Activated CD4-positive, alpha-beta T cell treated with anti-CD3 and anti-CD28 coated beads, Interleukin-2, amount 10 ng/mL, durations not matched to agents 7 days and 5 days (primary cell): Measurements from ENCODE around the gene ZNF608. TPM values are rescaled to one million over a fixed set of nuclear protein-coding genes. Genes with fewer than 3 reads are reported as not detected.

Experiments used
- CTCF ChIA-PET: fragments of 350-600 bp; sonication (Branson Sonifier 250); formaldehyde crosslinking; loops from one replicate; lab custom pipeline; 2021; ENCODE audit warnings: antibody characterized with exemption; lab: Charles Lee
- POLR2A ChIA-PET: fragments of 350-600 bp; sonication (Branson Sonifier 250); formaldehyde crosslinking; loops from one replicate; lab custom pipeline; 2021; ENCODE audit warnings: antibody characterized with exemption; lab: Charles Lee
- DNase-seq: peaks from one replicate; pipeline ENCODE4 v3.0.0-alpha.2; 2020
- H3K27ac Mint-ChIP-seq: one replicate; pipeline ENCODE4 v1.8.0; 2021; ENCODE audit warnings: mild to moderate bottlenecking, moderate library complexity, mixed read lengths
- H3K27me3 Mint-ChIP-seq: one replicate; pipeline ENCODE4 v1.8.0; 2021; ENCODE audit warnings: mixed read lengths
- H3K36me3 Mint-ChIP-seq: one replicate; pipeline ENCODE4 v1.8.0; 2021; ENCODE audit warnings: low read depth, mixed read lengths
- H3K4me1 Mint-ChIP-seq: one replicate; pipeline ENCODE4 v1.8.0; 2021; ENCODE audit warnings: mixed read lengths
- H3K4me3 Mint-ChIP-seq: one replicate; pipeline ENCODE4 v1.8.0; 2021; ENCODE audit warnings: mild to moderate bottlenecking, moderate library complexity, mixed read lengths
- H3K9me3 Mint-ChIP-seq: one replicate; pipeline ENCODE4 v1.8.0; 2021; ENCODE audit warnings: mixed read lengths
- total RNA-seq, 2 experiments: library from RNA; stranded (reverse); gene quantifications; one replicate each; pipeline ENCODE4 v1.2.3, GENCODE V29; 2021

Gene ZNF608
- total RNA-seq, 2 experiments from 2014 or later, result not detected

DNA sequence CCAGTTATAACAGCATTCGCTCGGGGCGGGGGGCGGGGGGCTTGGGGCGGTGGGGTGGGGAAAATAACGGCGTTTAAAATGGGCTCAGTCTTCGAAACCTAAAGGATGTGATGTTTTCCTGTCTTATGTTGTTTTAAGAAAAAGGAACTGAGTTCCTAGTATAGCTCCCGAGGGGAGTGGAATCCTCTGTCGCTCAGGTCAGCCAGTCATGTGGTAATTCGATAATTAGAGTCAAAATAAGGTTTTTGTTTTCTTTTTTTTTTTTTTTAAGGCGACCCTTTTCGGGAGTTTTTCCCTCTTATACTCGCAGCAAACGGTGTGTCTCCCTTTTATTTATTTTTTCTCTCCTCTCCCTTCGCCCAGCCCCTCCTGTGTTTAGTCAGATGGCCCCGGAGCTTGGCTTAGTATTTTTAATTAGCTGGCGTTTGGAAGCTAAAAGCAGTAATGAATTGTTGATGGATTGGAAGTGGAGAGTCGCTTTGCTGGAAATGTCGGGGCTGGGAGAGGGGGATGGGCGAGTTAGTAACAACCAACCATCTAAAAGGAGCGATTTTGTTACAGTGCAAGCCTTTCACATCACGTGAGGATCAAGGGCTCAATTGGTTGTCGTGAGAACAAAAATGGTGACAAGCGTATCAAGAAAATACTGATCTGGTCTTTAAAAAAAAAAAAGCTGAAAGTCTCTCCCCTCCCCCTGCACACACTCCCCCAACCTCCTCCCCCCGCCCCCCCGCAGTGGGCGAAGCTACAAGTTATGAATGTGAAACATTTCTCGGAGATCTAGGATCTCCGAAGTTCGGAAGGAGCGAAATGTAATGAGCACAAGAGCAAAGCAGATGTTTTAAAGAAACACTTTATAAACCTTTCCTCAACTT is 714 bp upstream of the ZNF608 start:
- Mint-ChIP-seq H3K4me3 (no peak overlapping the region), H3K9me3 (no peaks in the 10 kb centered on the region), H3K27me3 (peaks cover 20% of the 10 kb centered on the region), H3K4me1 (peaks cover 20% of the 10 kb centered on the region), H3K27ac (no peak overlapping the region), H3K36me3 (no peaks in the 10 kb centered on the region)
- DNase-seq, result no peak
- POLR2A ChIA-PET, result interaction anchor here (0.6 kb wide), 1 partner anchor 14 kb away, joined by 4 read pairs; no protein-coding TSS in a partner anchor
- CTCF ChIA-PET, result no interaction called here

GRCh38 chr5:124745007-124745927 is 1.2 kb downstream of the ZNF608 start:
- Mint-ChIP-seq H3K36me3 (no peaks in the 10 kb centered on the region), H3K27ac (no peak overlapping the region), H3K4me1 (peaks cover 20% of the 10 kb centered on the region), H3K27me3 (peaks cover 18% of the 10 kb centered on the region), H3K4me3 (no peak overlapping the region), H3K9me3 (no peaks in the 10 kb centered on the region)
- DNase-seq, result no peak
- ChIA-PET CTCF (no interaction called here), POLR2A (no interaction called here)

GRCh38 chr5:124744170-124744971 is 2.1 kb downstream of the ZNF608 start:
- POLR2A ChIA-PET, result no interaction called here
- Mint-ChIP-seq H3K9me3 (no peaks in the 10 kb centered on the region), H3K36me3 (no peaks in the 10 kb centered on the region), H3K4me1 (peaks cover 20% of the 10 kb centered on the region), H3K27me3 (peaks cover 12% of the 10 kb centered on the region), H3K4me3 (no peak overlapping the region), H3K27ac (no peak overlapping the region)
- CTCF ChIA-PET, result no interaction called here
- no peak for DNase-seq

DNA sequence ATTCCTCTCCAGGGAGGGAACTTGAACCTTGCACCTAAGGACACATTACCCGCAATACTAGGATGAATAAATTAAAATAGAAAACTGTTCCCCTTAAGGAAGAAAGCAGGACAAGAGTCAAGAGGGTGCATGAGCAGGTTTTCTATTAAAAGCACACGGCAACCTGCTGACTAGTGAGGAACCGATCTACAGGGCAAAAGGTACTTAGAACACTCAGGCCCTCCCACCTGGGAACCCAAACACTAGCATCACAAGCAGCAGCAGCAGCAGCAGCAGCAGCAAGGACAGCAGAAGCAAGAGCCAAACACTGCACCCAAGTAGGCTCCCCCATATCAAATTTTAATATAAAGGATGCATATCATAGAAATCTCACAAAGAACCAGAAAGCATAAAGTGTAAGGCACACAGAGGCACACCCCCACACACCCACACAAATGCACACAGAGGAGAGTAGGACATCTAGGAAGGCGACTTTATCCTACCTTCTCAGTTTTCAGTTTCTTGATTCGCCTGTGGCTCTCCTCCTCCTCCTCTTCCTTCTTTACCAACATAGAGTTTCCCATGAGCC is 2.8 kb downstream of the ZNF608 start:
- POLR2A ChIA-PET, result interaction anchor here (0.6 kb wide), 1 partner anchor 816 kb away, joined by 3 read pairs; no protein-coding TSS in a partner anchor
- no peaks in the 10 kb centered on the region for H3K36me3 Mint-ChIP-seq
- DNase-seq, result no peak
- no peaks in the 10 kb centered on the region for H3K9me3 Mint-ChIP-seq
- CTCF ChIA-PET, result no interaction called here
- H3K4me1 Mint-ChIP-seq, result peaks cover 16% of the 10 kb centered on the region
- H3K27me3 Mint-ChIP-seq, result peaks cover 10% of the 10 kb centered on the region
- no peak overlapping the region for H3K27ac Mint-ChIP-seq
- H3K4me3 Mint-ChIP-seq, result no peak overlapping the region

- Mint-ChIP-seq H3K36me3 (no peaks in the 10 kb centered on the region), H3K27me3 (peaks cover 13% of the 10 kb centered on the region), H3K9me3 (no peaks in the 10 kb centered on the region), H3K4me1 (peaks cover 11% of the 10 kb centered on the region), H3K4me3 (no peak overlapping the region), H3K27ac (no peak overlapping the region)
- CTCF ChIA-PET, result no interaction called here
- no peak for DNase-seq
- POLR2A ChIA-PET, result interaction anchor here (0.6 kb wide), 2 partner anchors 159 to 815 kb away, joined by 3 read pairs; no protein-coding TSS in a partner anchor
Measured at GRCh38 chr5:124742983-124743601, 3.3 kb downstream of the ZNF608 start.

- H3K36me3 Mint-ChIP-seq, result no peaks in the 10 kb centered on the region
- POLR2A ChIA-PET, result interaction anchor here (0.6 kb wide), 1 partner anchor 159 kb away, joined by 3 read pairs; no protein-coding TSS in a partner anchor
Measured at GRCh38 chr5:124742521-124742920, 3.9 kb downstream of the ZNF608 start.

DNA sequence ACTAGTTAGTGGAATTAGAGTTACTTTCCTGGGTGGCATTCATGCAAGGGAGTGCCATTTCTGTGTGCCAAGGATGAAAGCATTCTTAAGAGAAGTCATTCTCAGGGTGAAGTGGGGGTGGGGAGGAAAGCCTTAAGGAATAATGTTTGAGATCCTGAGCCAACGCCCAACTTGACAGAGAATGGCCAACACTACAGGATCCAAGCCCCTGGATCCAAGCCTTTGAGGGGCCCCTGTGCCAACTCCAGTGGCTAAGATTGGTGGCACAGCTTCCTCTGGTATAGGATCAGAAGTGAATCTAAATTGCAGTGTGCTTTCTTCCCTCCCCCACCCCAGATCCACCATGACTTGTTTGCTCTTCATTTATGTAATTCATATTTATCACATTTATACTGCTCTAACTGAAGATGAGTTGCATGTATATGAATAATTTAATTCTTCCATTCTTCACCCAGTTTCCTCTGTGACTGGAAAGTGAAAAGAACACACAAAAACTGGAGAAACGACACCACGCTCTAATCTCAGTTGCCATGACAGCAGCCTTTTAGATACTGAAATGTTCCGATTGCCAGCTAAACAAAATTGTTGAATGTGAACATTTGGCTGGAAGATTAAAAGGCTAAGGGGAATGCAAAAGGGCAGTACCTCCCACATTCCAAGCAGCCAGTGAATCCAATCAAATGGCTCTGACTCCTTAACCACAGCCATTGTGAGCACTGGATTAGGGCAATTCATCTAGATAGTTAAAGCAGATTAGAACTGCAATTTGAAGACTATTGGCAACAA is 4.5 kb downstream of the ZNF608 start:
- no peak for DNase-seq
- H3K27ac Mint-ChIP-seq, result no peak overlapping the region
- no peaks in the 10 kb centered on the region for H3K9me3 Mint-ChIP-seq
- H3K36me3 Mint-ChIP-seq, result no peaks in the 10 kb centered on the region
- ChIA-PET POLR2A (no interaction called here), CTCF (no interaction called here)
- peaks cover 3% of the 10 kb centered on the region for H3K4me1 Mint-ChIP-seq
- peaks cover 15% of the 10 kb centered on the region for H3K27me3 Mint-ChIP-seq
- H3K4me3 Mint-ChIP-seq, result no peak overlapping the region

More at GRCh38 chr5:124742521-124742920, 3.9 kb downstream of the ZNF608 start:
- peaks cover 7% of the 10 kb centered on the region for H3K4me1 Mint-ChIP-seq
- peaks cover 15% of the 10 kb centered on the region for H3K27me3 Mint-ChIP-seq
- CTCF ChIA-PET, result no interaction called here
- no peak for DNase-seq
- no peak overlapping the region for H3K27ac Mint-ChIP-seq
- no peak overlapping the region for H3K4me3 Mint-ChIP-seq
- H3K9me3 Mint-ChIP-seq, result no peaks in the 10 kb centered on the region

DNA sequence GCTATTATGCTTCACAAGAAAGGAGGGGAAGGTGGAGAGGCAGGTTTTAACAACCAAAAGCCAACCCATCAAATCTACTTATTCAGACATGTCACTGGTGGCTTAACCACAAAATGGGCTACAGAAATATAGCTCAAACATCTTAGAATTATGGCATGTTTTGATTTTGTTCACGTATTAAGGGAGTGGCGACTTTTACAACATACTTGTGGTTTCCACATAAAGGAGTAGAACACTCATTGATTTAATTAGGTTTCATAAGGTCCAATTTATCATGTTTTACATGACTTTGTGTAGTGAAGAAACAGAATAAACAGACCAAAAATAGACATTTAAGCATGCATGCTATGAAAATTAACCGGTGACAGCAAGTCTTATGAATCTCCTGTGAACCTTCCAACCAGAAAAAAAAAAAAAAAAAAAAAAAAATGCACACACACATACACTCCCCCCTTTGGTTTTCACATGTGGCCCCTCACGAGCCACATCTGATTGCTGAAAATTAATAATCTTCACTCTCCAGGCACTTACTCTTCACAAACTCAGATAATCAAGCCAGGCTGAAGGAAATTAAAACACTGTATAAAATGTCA is 5.4 kb downstream of the ZNF608 start:
- POLR2A ChIA-PET, result no interaction called here
- Mint-ChIP-seq H3K27ac (no peak overlapping the region), H3K9me3 (no peaks in the 10 kb centered on the region), H3K27me3 (peaks cover 22% of the 10 kb centered on the region), H3K36me3 (no peaks in the 10 kb centered on the region), H3K4me1 (no peaks in the 10 kb centered on the region), H3K4me3 (no peak overlapping the region)
- DNase-seq, result no peak
- CTCF ChIA-PET, result no interaction called here

DNA sequence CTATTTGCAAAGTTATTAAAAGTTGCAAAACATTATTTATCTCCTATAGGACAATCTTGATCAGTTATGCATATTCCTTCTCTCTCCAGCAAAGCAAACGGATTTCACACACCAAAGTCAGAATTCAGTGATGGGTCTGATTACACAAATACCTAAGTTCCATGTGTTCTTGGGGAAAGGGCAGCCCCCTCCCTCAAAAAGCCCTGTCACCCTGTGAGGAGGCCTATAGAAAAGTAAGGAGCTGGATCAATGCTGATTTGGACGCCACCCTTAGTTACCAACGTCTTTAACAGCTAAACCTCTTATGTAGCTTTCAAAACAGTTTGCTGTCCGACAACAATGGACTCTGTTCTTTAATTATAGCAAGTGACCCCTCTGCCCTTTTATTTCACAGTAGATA is 6.4 kb downstream of the ZNF608 start:
- Mint-ChIP-seq H3K4me1 (no peaks in the 10 kb centered on the region), H3K27me3 (peaks cover 30% of the 10 kb centered on the region), H3K4me3 (no peak overlapping the region), H3K27ac (no peak overlapping the region), H3K36me3 (no peaks in the 10 kb centered on the region), H3K9me3 (no peaks in the 10 kb centered on the region)
- DNase-seq, result no peak
- ChIA-PET POLR2A (no interaction called here), CTCF (no interaction called here)

DNA sequence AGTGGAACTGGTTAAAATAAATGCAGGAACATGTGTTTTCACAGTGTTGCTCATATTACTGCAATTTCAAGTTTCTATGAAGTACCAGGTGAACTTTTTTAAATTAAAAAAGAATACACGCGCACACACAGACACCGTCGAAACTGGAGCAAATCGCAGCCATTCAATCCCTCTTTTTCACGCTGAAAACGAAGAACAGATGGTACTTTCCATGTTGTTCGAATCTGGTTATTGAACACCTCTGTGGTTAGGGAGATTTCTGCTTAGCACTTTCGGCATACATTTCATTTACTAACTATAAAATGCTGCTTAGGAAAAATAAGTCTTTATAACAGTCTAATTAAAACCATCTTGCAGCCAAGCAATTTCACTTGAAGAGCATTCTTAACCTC is 6.8 kb downstream of the ZNF608 start:
- Mint-ChIP-seq H3K27me3 (peaks cover 33% of the 10 kb centered on the region), H3K4me1 (no peaks in the 10 kb centered on the region), H3K4me3 (no peak overlapping the region), H3K27ac (no peak overlapping the region), H3K9me3 (no peaks in the 10 kb centered on the region), H3K36me3 (no peaks in the 10 kb centered on the region)
- ChIA-PET POLR2A (no interaction called here), CTCF (no interaction called here)
- DNase-seq, result no peak
